ENCODE results near the gene BASP1.

The BASP1 gene

DNA sequence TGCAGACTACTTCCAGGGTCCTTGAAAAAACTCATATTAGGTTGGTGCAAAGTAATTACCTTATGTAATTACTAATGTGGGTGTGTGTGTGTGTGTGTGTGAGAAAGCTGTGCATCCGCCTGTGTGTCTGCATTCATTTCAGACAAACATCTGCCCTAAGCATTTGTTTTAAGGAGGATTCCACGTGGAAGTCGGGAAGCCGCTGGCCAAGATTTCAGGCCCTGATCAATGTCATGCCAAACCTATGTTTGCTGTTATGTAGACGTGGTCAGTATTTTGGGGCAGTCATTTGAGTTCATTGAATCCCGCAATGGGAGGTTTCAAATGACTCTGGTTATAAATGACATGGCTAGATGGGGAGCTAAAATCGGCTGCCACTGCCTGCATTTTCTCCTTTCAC lies 33.6 kb upstream of the BASP1 start:
- no peaks in the 10 kb centered on the region for H3K36me3 Mint-ChIP-seq (ENCODE audit: low read depth)
- H3K27me3 Mint-ChIP-seq (ENCODE audit: low read depth, poor library complexity): peaks cover 10% of the 10 kb centered on the region
- no peak overlapping the region for H3K27ac Mint-ChIP-seq
- TF ChIP-seq, protein P1, sequence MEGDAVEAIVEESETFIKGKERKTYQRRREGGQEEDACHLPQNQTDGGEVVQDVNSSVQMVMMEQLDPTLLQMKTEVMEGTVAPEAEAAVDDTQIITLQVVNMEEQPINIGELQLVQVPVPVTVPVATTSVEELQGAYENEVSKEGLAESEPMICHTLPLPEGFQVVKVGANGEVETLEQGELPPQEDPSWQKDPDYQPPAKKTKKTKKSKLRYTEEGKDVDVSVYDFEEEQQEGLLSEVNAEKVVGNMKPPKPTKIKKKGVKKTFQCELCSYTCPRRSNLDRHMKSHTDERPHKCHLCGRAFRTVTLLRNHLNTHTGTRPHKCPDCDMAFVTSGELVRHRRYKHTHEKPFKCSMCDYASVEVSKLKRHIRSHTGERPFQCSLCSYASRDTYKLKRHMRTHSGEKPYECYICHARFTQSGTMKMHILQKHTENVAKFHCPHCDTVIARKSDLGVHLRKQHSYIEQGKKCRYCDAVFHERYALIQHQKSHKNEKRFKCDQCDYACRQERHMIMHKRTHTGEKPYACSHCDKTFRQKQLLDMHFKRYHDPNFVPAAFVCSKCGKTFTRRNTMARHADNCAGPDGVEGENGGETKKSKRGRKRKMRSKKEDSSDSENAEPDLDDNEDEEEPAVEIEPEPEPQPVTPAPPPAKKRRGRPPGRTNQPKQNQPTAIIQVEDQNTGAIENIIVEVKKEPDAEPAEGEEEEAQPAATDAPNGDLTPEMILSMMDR (IDR thresholded peaks at IDR 0.05): no peak
- H3K4me3 Mint-ChIP-seq: no peak overlapping the region
- peaks cover 18% of the 10 kb centered on the region for H3K4me1 Mint-ChIP-seq
- no peaks in the 10 kb centered on the region for H3K9me3 Mint-ChIP-seq
- DNase-seq: no peak

DNA sequence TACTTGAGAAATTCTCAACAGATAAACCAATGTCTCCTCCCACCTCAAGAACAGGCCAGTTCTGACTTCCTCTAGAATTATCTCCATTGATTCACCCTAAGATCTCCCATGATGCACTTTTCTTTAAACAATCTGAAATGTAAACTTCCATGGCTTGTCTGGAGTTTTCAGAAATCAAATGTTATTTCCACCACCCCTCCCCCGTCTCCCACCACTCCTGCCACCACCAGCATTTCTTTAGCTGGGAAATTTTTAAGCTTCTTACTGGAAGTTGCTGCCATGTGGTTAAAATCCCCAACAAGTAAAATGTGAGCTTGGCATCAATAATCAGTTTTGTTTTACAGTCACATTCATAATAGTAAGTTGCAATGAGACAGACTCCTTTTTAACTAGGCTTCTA lies 32.8 kb upstream of the BASP1 start:
- Mint-ChIP-seq H3K9me3 (peaks cover 5% of the 10 kb centered on the region), H3K27ac (no peak overlapping the region), H3K27me3 (ENCODE audit: low read depth, poor library complexity) (peaks cover 9% of the 10 kb centered on the region), H3K4me1 (peaks cover 15% of the 10 kb centered on the region), H3K4me3 (no peak overlapping the region), H3K36me3 (ENCODE audit: low read depth) (peaks cover 5% of the 10 kb centered on the region)
- no peak for DNase-seq
- TF ChIP-seq, protein P1 (IDR thresholded peaks at IDR 0.05): no peak

DNA sequence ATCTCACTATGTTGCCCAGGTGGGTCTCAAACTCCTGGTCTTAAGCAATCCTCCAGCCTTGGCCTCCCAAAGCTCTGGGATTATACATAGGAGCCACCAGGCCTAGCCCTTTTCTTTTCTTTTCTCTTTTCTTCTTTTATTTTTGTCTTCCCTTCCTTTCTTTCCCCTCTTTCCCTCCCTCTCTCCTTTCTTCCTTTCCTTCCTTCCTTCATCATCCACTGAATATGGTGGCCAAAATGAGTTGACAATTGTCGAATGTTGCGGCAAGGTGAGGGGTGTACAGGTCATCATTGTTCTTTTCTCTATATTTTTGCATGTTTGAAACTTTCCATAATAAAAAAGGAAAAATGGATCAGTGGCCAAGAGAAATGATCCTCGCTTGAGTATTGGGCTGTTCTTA lies 32.1 kb upstream of the BASP1 start:
- Mint-ChIP-seq H3K4me1 (peaks cover 20% of the 10 kb centered on the region), H3K36me3 (ENCODE audit: low read depth) (peaks cover 5% of the 10 kb centered on the region), H3K4me3 (no peak overlapping the region), H3K27ac (no peak overlapping the region), H3K9me3 (peaks cover 5% of the 10 kb centered on the region), H3K27me3 (ENCODE audit: low read depth, poor library complexity) (peaks cover 8% of the 10 kb centered on the region)
- TF ChIP-seq, protein P1 (IDR thresholded peaks at IDR 0.05): no peak
- no peak for DNase-seq

DNA sequence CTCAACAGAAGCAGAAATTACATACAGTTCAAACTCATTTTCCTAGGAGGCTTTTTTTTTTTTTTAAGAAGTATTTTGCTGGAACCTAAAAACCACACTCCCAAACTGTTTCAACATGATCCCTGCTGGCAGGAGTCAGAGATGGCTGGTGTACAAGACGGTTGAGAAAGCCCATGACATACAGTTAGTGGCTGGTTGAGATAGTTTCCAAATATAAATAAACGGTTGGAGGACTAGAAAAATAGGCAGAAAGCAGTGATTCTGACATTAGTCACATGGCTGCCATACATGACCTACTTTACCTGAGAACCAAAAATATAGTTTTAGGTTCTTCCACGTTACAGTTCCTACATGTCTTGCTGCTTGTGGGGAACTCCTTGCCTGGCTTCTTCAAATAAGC lies 31.7 kb upstream of the BASP1 start:
- Mint-ChIP-seq H3K27ac (no peak overlapping the region), H3K36me3 (ENCODE audit: low read depth) (peaks cover 5% of the 10 kb centered on the region), H3K27me3 (ENCODE audit: low read depth, poor library complexity) (peaks cover 8% of the 10 kb centered on the region), H3K4me3 (no peak overlapping the region), H3K9me3 (peaks cover 5% of the 10 kb centered on the region), H3K4me1 (peaks cover 24% of the 10 kb centered on the region)
- TF ChIP-seq, protein P1 (IDR thresholded peaks at IDR 0.05): no peak
- DNase-seq: no peak

DNA sequence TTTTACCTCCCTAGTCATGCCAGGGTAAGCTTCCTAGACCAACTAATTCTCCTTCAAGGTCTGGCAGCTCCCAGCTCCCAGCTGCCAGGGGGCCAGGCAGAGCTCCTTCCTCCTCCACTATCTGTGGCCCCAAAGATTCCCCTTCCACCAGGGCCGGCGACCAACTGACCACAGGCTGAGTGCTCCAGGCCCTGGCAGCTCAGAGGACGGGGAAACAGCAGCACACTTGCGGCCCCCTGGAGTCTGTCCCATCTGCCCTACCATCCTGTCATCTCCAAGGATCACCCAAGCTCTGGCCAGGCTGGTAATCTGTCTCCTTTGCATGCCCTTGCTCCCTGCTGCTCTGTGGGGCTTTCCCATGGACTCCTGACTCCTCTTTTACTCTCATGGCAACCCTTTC lies 31.2 kb upstream of the BASP1 start:
- Mint-ChIP-seq H3K36me3 (ENCODE audit: low read depth) (peaks cover 5% of the 10 kb centered on the region), H3K27me3 (ENCODE audit: low read depth, poor library complexity) (peaks cover 8% of the 10 kb centered on the region), H3K9me3 (peaks cover 5% of the 10 kb centered on the region), H3K4me1 (peaks cover 29% of the 10 kb centered on the region), H3K4me3 (no peak overlapping the region), H3K27ac (no peak overlapping the region)
- no peak for DNase-seq
- TF ChIP-seq, protein P1 (IDR thresholded peaks at IDR 0.05): no peak

DNA sequence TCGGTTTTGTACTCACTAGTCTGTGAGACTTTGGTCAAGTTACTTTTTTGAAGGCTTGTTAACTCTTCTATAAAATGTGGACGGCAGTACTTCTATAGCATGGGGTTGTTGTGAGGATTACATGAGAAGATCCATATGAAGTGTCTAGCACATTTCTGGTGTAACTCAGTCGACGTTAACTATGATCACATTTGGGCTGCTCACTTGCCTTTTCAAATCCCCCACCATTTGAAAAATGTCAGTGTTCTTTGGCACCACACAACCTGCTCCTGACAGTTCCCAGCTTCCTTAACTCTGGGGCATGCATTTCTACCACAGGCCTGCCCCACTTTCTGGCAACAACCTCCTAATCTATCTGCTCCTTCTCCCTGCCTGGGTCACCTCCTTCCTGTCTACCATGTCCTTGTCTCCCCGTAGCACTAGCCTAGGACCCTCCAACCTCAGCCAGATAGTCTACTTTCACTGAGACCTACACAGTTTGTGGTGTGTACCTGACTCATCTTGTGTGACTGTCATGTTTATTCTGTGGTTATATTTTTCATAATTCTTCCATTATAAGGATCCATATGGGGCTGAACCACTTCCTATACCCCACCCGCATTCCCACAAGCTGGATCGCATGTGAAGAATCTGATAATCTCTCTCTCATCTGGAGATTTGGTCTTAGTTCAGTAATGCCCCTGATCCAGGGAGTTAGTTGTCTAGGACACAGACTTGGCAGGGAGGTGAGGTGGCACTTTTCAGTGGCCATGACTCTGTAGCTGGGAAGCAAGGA lies 30.2 kb upstream of the BASP1 start:
- TF ChIP-seq, protein P1 (IDR thresholded peaks at IDR 0.05): no peak
- no peak overlapping the region for H3K4me3 Mint-ChIP-seq
- no peak overlapping the region for H3K27ac Mint-ChIP-seq
- peaks cover 6% of the 10 kb centered on the region for H3K27me3 Mint-ChIP-seq (ENCODE audit: low read depth, poor library complexity)
- H3K9me3 Mint-ChIP-seq: peaks cover 5% of the 10 kb centered on the region
- DNase-seq: no peak
- peaks cover 5% of the 10 kb centered on the region for H3K36me3 Mint-ChIP-seq (ENCODE audit: low read depth)
- peaks cover 35% of the 10 kb centered on the region for H3K4me1 Mint-ChIP-seq

Measured in nephron progenitor cell (in vitro differentiated cells).